ENCODE data around the gene MBD4.
"Not testable (repeated sequence)": the region's sequence is repeated elsewhere in the genome, so short reads cannot be mapped to it uniquely, and the experiment has no call there.

Gene MBD4

DNA sequence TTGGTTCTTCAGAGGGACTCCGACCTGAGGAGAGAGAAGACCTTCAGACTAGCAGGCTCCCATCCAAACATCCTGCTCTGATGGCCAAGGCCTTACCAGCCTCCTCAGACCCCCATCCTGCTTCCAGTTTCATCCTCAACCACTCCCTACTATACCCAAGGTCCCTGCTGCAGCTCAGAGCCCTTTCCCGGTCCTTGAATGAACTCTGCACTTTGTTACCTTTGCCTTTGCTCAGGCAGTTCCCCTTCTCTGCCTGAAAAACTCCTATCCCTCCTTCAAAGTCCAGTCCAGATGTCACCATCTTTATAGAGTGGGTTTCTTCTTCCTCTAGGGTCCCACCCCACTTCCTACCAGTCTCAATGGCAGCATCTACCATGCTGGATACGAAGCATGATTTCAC lies 24.4 kb downstream of the MBD4 start:
- Histone ChIP-seq H3K27me3 (ENCODE audit: insufficient read depth, low read length) (no peaks in the 10 kb centered on the region), H3F3A (ENCODE audit: insufficient read depth, low read length) (no peaks in the 10 kb centered on the region), H3K4me1 (ENCODE audit: insufficient read depth, low read length, severe bottlenecking) (peaks cover 30% of the 10 kb centered on the region), H2AFZ (ENCODE audit: low read length) (no peak overlapping the region), H3K9me3 (ENCODE audit: low read length) (no peaks in the 10 kb centered on the region), H3K9ac (ENCODE audit: low read length) (no peak overlapping the region), H3K4me3 (ENCODE audit: low read depth, low read length, poor library complexity, severe bottlenecking) (no peak overlapping the region), H3K4me2 (ENCODE audit: low read length) (no peak overlapping the region), H3K79me2 (ENCODE audit: insufficient read depth, low read length) (no peaks in the 10 kb centered on the region), H4K20me1 (ENCODE audit: insufficient read depth, low read length) (no peaks in the 10 kb centered on the region), H3K27ac (ENCODE audit: low read depth, low read length, poor library complexity, severe bottlenecking) (no peak overlapping the region), H3K9me2 (ENCODE audit: low read depth, low read length) (no peaks in the 10 kb centered on the region), H3K36me3 (ENCODE audit: insufficient read depth, low read length) (no peaks in the 10 kb centered on the region)
- TF ChIP-seq, protein P1, sequence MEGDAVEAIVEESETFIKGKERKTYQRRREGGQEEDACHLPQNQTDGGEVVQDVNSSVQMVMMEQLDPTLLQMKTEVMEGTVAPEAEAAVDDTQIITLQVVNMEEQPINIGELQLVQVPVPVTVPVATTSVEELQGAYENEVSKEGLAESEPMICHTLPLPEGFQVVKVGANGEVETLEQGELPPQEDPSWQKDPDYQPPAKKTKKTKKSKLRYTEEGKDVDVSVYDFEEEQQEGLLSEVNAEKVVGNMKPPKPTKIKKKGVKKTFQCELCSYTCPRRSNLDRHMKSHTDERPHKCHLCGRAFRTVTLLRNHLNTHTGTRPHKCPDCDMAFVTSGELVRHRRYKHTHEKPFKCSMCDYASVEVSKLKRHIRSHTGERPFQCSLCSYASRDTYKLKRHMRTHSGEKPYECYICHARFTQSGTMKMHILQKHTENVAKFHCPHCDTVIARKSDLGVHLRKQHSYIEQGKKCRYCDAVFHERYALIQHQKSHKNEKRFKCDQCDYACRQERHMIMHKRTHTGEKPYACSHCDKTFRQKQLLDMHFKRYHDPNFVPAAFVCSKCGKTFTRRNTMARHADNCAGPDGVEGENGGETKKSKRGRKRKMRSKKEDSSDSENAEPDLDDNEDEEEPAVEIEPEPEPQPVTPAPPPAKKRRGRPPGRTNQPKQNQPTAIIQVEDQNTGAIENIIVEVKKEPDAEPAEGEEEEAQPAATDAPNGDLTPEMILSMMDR (IDR thresholded peaks at IDR 0.05; ENCODE audit: low read length), result no peak
- no peak for TF ChIP-seq EZH2 (IDR thresholded peaks at IDR 0.05; ENCODE audit: borderline replicate concordance, low read length)

GRCh38 chr3:129413687-129414506 lies 25.9 kb downstream of the MBD4 start:
- Histone ChIP-seq H3K36me3 (ENCODE audit: insufficient read depth, low read length) (no peaks in the 10 kb centered on the region), H3K4me3 (ENCODE audit: low read depth, low read length, poor library complexity, severe bottlenecking) (no peak overlapping the region), H3K9me3 (ENCODE audit: low read length) (no peaks in the 10 kb centered on the region), H3K27ac (ENCODE audit: low read depth, low read length, poor library complexity, severe bottlenecking) (no peak overlapping the region), H3K9ac (ENCODE audit: low read length) (no peak overlapping the region), H3K27me3 (ENCODE audit: insufficient read depth, low read length) (no peaks in the 10 kb centered on the region), H3F3A (ENCODE audit: insufficient read depth, low read length) (no peaks in the 10 kb centered on the region), H3K4me2 (ENCODE audit: low read length) (no peak overlapping the region), H4K20me1 (ENCODE audit: insufficient read depth, low read length) (no peaks in the 10 kb centered on the region), H2AFZ (ENCODE audit: low read length) (no peak overlapping the region), H3K4me1 (ENCODE audit: insufficient read depth, low read length, severe bottlenecking) (peaks cover 39% of the 10 kb centered on the region), H3K79me2 (ENCODE audit: insufficient read depth, low read length) (no peaks in the 10 kb centered on the region), H3K9me2 (ENCODE audit: low read depth, low read length) (no peaks in the 10 kb centered on the region)
- TF ChIP-seq EZH2 (IDR thresholded peaks at IDR 0.05; ENCODE audit: borderline replicate concordance, low read length), result no peak
- TF ChIP-seq, protein P1 (IDR thresholded peaks at IDR 0.05; ENCODE audit: low read length), result no peak

DNA sequence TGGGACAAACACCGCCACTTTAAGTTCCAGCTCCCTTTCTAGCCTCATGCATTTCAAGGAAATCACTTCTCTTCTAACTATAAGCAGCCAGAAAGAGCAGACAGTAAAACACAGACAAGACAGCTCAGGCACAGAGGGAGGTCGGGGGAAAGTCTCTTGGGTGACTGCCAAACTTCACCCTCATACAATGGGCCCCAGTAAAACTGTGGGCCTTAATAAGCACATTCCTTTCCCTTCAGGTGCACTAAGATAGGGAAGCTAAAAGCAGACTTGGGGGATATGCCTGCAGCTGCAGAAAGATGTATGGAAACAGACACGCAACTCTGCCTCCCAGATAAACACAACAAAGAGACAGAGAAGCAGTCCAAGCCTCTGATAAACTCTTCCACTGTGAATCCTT lies 26.5 kb downstream of the MBD4 start:
- not testable (repeated sequence) for H3K27ac ChIP-seq (ENCODE audit: low read depth, low read length, poor library complexity, severe bottlenecking); H3K4me2 ChIP-seq (ENCODE audit: low read length); H3K9ac ChIP-seq (ENCODE audit: low read length); H2AFZ ChIP-seq (ENCODE audit: low read length); H3K36me3 ChIP-seq (ENCODE audit: insufficient read depth, low read length); H3K9me3 ChIP-seq (ENCODE audit: low read length); H3F3A ChIP-seq (ENCODE audit: insufficient read depth, low read length); H3K79me2 ChIP-seq (ENCODE audit: insufficient read depth, low read length); H3K27me3 ChIP-seq (ENCODE audit: insufficient read depth, low read length); H3K4me3 ChIP-seq (ENCODE audit: low read depth, low read length, poor library complexity, severe bottlenecking); H3K9me2 ChIP-seq (ENCODE audit: low read depth, low read length); H4K20me1 ChIP-seq (ENCODE audit: insufficient read depth, low read length)
- H3K4me1 ChIP-seq (ENCODE audit: insufficient read depth, low read length, severe bottlenecking), result peaks cover 39% of the 10 kb centered on the region
